ENCODE results near the gene IQSEC1.

The IQSEC1 gene

DNA sequence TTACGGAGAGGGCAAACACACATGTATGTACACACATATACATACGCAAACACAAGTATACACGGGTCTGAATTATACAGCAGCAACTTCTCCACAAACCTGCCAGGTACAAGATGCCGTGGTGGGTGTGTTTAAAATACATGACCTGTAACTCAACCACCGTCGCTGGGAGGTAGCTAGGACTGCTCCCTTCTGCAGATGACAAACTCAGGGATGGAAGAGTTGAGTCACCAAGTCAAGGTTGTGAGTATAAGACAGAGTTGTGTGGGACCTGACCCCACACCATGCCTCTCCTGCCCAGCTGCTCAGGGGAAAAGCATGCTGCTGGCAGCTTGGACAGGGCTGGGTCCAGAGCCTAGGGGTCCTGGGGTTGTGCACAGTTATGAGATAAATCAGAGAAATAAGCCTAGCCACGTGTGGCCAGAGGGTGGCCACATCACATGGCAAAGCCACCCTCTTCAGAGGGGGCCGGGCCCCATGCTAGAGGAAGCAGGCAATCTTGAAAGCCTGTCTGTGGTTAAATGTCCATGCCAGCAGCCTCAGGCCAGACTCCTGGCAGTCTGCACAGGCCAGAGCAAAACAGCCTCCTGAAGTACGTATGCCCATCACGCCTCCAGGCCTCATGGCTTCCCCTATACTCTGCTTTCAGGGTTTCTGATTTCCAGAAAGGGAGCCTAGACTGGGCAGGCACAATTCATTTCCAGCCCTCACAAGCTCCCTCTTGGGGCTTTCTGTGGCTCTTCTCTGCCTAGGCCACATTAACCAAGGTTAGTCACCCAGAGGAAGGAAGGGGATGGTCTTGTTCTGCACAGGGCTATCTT lies 124.1 kb downstream of the IQSEC1 start:
- DNase-seq: no peak

- no peak for DNase-seq
Measured at GRCh38 chr3:12948371-12948770, 124.9 kb downstream of the IQSEC1 start.

- no peak for DNase-seq
Measured at GRCh38 chr3:12947504-12948369, 125.5 kb downstream of the IQSEC1 start.

- no peak for DNase-seq
Measured at GRCh38 chr3:12946649-12947316, 126.4 kb downstream of the IQSEC1 start.

DNA sequence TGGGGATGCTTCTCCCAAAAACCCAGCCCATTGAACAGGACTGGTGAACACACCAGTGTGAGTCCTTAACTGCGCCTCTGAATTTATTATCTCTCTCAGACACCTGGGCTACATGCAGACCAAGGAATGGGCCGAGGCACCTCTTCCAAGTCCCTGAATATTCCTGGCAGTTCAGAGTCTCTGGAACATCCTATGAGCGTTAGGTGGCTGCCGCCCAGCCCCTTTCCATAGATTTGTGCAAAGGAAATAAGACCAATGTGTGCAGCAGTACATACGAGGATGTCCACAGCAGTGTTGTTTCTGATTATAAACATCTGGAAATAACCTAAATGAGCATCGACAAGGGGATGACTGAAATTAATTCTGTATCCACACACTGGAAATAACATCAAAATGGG lies 127.0 kb downstream of the IQSEC1 start:
- DNase-seq: no peak

GRCh38 chr3:12944849-12945248 lies 128.4 kb downstream of the IQSEC1 start:
- DNase-seq: no peak

DNA sequence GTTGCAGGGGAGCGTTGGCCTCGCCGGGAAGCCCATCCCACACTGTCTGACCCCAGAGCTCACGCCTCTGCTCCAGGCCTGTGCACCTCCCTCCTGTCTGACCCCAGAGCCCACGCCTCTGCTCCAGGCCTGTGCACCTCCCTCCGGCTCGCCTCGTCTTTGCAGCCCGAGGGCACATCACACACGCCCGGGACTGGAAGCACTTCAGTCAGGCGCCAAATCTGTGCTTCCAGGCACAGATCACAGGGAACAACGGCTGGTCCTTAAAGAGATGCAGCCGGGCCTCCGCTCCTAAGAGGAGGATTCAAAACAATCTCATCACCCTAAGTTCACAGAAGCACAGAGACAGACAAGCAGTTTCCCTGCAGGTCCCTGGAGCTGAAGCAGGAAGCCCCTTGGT lies 128.8 kb downstream of the IQSEC1 start:
- DNase-seq: no peak

- no peak for DNase-seq
Measured at GRCh38 chr3:12943124-12944021, 129.9 kb downstream of the IQSEC1 start.

DNA sequence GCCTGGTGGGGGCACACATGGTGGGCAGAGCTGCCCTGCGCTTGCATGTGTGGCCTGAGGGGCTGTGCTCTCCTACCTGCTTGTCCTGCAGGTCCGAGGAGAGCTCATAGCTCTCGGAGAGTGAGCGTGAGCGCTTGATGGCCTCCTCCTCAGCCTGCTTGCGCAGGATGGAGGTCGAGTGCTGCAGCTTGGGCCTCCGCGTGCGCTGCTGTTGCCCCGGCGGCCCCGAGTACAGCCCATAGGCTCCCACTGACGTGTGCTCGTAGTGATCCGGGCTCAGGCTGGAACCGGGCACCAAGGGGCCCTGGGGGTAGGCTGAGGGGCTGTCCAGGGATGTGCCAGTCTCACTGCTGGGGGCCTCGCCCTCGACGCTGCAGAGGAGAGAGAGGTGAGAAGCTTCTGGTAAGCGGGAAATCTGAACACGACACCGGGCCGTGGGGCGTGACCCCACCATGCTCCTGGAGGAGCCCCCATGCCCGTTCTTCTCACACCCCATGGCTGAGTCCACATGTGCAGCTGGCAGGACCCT lies 131.7 kb downstream of the IQSEC1 start:
- DNase-seq: no peak

DNA sequence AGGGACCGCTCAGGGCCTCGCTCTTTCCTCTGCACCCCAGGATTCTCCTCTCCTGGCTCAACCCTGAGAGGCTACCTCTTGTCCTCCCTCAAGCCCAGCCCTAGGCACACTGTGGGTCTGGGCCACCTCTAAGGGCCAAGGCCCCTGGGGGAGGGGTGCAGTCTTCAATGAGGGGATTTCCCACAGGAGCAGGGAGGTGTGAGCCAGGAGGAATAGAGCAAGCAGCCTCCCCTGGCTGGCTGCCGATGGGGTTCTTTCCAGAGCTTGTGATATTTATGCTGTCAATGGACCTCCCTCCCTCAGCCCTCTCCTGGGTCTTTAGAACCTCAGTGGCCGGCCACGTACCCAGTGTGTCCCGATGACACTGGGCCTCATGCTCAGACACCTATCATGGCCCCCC lies 132.4 kb downstream of the IQSEC1 start:
- no peak for DNase-seq

DNA sequence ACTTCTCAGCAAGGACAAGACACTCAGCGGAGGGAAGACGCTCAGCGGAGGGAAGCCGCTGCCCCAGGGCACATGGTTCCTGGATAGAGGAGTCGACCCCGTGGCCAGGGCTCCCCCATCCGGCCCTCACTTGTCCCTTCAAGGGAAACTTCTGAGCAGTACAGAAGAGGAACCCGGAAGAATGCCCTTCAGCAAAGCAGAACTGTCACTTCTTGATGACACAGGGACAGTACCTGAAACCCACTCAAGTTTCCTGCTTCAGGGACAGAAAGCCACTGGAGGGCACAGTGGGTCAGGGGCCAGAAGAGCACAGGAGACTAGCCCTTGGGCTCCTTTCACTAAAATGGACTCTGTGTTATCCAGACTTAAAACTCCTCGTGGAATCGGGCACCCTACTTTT lies 134.1 kb downstream of the IQSEC1 start:
- no peak for DNase-seq

DNA sequence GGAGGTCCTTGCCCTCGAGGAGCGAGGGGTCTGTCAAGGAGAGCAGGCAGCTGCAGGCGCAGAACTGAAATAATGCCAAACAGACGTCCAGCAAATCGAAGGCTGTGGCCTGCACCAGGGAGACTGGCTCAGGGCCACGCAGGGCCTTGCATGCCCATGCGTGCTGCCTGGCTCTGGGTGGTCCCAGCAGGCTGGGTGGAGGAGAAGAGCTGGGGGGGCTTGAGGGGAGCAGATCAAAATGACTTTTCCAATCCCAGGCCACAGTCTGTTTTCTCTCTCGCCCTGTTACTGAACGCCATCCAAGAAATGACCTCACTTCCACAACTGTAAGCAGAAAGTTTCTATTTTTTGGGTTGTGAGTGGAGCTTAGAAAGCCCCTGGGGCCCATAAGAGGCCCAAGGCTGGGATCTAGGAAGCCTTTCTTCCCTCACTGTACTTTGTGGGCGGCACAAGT lies 134.9 kb downstream of the IQSEC1 start:
- DNase-seq: no peak

GRCh38 chr3:12935861-12936830 lies 137.1 kb downstream of the IQSEC1 start:
- no peak for DNase-seq

- DNase-seq: no peak
Measured at GRCh38 chr3:12935023-12935860, 138.0 kb downstream of the IQSEC1 start.

- DNase-seq: no peak
Measured at GRCh38 chr3:12934431-12934830, 138.8 kb downstream of the IQSEC1 start.

DNA sequence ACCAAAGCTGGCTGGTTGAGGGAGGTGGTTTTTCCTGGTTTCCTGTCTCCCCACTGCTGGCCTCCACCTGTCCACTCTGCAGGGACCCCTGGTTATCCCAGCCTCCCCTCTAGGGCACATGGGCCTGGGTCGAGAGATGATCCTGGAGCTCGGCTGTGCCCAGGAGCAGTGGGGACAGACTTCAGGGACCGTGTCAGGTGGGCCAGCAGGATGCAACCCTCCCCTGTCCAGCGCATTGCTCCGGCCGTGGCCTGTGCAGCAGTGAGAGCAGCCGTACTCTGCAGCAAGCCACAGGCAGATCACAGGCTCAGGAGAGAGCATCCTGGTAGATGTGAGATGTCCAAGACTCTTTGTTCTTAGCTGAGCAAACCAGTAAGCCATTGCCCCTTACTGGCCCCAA lies 139.3 kb downstream of the IQSEC1 start:
- DNase-seq: no peak

DNA sequence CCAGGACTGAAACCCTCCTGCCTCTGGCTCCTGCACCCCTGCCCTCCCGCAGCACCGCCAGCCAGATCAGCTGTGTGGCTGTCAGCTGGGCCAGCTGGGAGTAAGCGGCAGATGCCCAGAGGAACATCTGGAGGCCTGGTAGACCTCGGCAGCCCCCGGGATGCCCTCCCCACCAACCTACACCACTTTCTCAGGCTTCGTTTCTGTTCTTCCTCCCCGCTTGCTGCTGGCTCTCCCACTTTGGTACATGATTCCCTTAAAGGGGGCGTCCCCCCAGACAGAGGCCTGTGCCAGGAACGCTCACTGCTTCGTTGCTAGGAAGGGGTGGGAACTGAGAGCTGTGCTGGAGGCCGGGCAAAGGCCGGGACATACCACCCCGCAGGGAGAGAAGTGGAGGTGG lies 140.5 kb downstream of the IQSEC1 start:
- no peak for DNase-seq

DNA sequence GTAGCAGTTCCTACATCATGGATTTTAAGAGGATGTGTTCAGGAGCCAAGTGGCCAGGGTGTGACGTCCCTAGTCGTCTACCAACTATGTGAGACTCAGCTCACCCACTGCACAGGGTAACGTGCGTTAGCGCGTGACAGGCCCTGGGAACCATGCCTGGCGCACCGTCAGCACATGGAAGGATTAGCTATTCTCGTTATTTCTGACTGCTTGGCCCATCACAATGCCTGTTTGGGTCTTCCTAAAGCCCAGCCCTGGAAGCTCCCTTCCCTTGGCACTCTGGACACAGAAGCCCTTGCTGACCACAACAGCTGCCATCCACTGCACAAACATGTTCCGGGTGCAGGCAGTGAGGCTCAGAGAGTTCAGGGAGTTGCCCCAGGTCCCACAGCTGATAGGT lies 140.9 kb downstream of the IQSEC1 start:
- DNase-seq: no peak

DNA sequence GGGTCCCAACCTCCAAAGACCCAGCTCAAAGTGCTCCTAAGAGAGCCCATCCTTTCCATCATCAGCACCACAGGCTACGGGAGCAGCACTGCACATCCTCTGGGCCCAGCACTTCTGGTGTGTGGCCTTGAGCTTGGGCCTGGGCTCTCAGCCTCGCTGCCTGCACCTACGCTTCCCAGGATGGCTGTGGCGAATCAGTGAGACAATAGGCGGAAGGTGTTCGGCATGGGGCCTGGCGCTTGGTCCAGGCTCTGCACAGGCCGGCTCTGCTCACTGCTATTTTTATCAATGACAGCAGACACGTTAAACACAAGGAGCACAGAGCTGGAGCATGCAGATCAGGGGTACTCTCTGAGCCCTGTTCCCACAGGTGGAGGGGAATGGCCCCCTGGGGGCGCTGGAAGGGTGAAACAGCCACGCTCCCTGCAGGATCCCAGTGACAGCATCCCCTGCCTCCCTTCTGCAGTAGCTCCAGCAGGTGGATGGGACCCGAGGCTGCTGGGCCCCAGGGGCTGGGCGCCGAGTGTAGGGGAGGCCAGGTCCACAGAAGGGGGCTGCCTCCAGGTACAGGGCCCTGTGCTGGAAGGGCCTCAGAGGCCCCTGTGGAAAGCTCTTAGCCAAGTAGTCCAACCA lies 141.8 kb downstream of the IQSEC1 start:
- DNase-seq: no peak
